AG04449 (cell line): ENCODE results near the gene ATP9B.
"Not testable (repeated sequence)": the region's sequence is repeated elsewhere in the genome, so short reads cannot be mapped to it uniquely, and the experiment has no call there.

ENCODE experiments used
- CTCF ChIA-PET: fragments of 350-600 bp; formaldehyde crosslinking; extraction: SDS; loops from one replicate; lab custom pipeline; 2021; ENCODE audit warnings: antibody characterized with exemption; lab: Yijun Ruan, JAX
- POLR2A ChIA-PET: fragments of 400-600, 350-600 bp; formaldehyde crosslinking; extraction: SDS; loops from one replicate; lab custom pipeline; 2020; ENCODE audit warnings: antibody characterized with exemption, inconsistent platforms; lab: Yijun Ruan, JAX
- DNase-seq: peaks from one replicate; pipeline ENCODE4 v3.0.0-alpha.2; 2010; ENCODE audit warnings: low read depth, low spot score
- H3K4me3 ChIP-seq: 2 replicates; pipeline ENCODE4 v1.5.1; 2011; ENCODE audit warnings: low read depth, mild to moderate bottlenecking, control low read depth, low read length
- CTCF ChIP-seq: IDR thresholded peaks from one replicate; pipeline ENCODE4 v1.5.1; 2011; ENCODE audit warnings: mild to moderate bottlenecking, moderate library complexity, low read length, control low read depth, inconsistent platforms; ENCODE audit not compliant: insufficient read depth; ENCODE audit errors: missing control alignments

ATP9B gene

GRCh38 chr18:79260023-79260422 is 190.8 kb downstream of the ATP9B start:
- POLR2A ChIA-PET: no interaction called here

GRCh38 chr18:79260510-79260909 is 191.3 kb downstream of the ATP9B start:
- POLR2A ChIA-PET: no interaction called here
- CTCF ChIA-PET: no interaction called here
- no peak for DNase-seq
- no peak for TF ChIP-seq CTCF
- H3K4me3 ChIP-seq: no peak overlapping the region

More at GRCh38 chr18:79260023-79260422, 190.8 kb downstream of the ATP9B start:
- DNase-seq: no peak
- no peak overlapping the region for H3K4me3 ChIP-seq
- CTCF ChIA-PET: no interaction called here
- no peak for TF ChIP-seq CTCF

GRCh38 chr18:79265068-79265467 is 195.9 kb downstream of the ATP9B start:
- DNase-seq, CTCF ChIA-PET, H3K4me3 ChIP-seq, POLR2A ChIA-PET: not testable (repeated sequence)

- DNase-seq, H3K4me3 ChIP-seq, POLR2A ChIA-PET, CTCF ChIA-PET: not testable (repeated sequence)
These were observed 202.6 kb downstream of the ATP9B start for GRCh38 chr18:79271812-79272211.

- ChIA-PET CTCF (no interaction called here), POLR2A (no interaction called here)
- no peak for DNase-seq
- no peak overlapping the region for H3K4me3 ChIP-seq
- no peak for TF ChIP-seq CTCF
These were observed 203.7 kb downstream of the ATP9B start for GRCh38 chr18:79272916-79273315.

- no peak overlapping the region for H3K4me3 ChIP-seq
- ChIA-PET POLR2A (no interaction called here), CTCF (interaction anchor here (1.5 kb wide), 1 partner anchor 59 kb away, joined by 3 read pairs; no protein-coding TSS in a partner anchor)
- TF ChIP-seq CTCF: no peak
- no peak for DNase-seq
These were observed 205.6 kb downstream of the ATP9B start for GRCh38 chr18:79274823-79275222.

GRCh38 chr18:79275461-79275860 is 206.3 kb downstream of the ATP9B start:
- ChIA-PET CTCF (interaction anchor here (1.5 to 1.7 kb wide), 2 partner anchors 18 to 58 kb away, joined by 3 to 5 read pairs; no protein-coding TSS in a partner anchor), POLR2A (no interaction called here)
- no peak for DNase-seq
- no peak for TF ChIP-seq CTCF
- H3K4me3 ChIP-seq: no peak overlapping the region
